SK-N-SH (cell line): ENCODE data around the gene CDKN1A.

Experiments used
- CHD2 ChIP-seq: fragments of 150-350 bp; IDR thresholded peaks from 2 replicates; pipeline ENCODE4 v1.6.1; 2018; ENCODE audit warnings: low read length; ENCODE audit not compliant: partially characterized antibody
- CTCF ChIP-seq: fragments of 200-600 bp; sonication (generic); IDR thresholded peaks from 2 replicates; pipeline ENCODE4 v1.6.1; 2017; ENCODE audit warnings: antibody characterized with exemption, mild to moderate bottlenecking, moderate library complexity
- EZH2phosphoT487 ChIP-seq: fragments of 200-600 bp; sonication (generic); IDR thresholded peaks from 2 replicates; pipeline ENCODE4 v1.6.1; 2017; ENCODE audit warnings: low read depth, mixed run types, mild to moderate bottlenecking, antibody characterized with exemption, moderate library complexity, borderline replicate concordance
- POLR2AphosphoS5 ChIP-seq: IDR thresholded peaks from 2 replicates; pipeline ENCODE4 v1.6.1; 2012; ENCODE audit warnings: low read depth, low read length
- RFX5 ChIP-seq: IDR thresholded peaks from 2 replicates; pipeline ENCODE4 v1.6.1; 2012; ENCODE audit warnings: mild to moderate bottlenecking, improper control_type of control experiment, low read length
- ZBTB33 ChIP-seq: IDR thresholded peaks from 2 replicates; pipeline ENCODE4 v1.4.0; 2012; ENCODE audit warnings: low read depth, borderline replicate concordance

GRCh38 chr6:36729161-36729524 is 50.6 kb downstream of the CDKN1A start:
- no peak for TF ChIP-seq RFX5
- no peak for TF ChIP-seq CTCF
- TF ChIP-seq ZBTB33: no peak
- no peak for TF ChIP-seq EZH2phosphoT487
- TF ChIP-seq POLR2AphosphoS5: no peak
- no peak for TF ChIP-seq CHD2
